Thyroid gland (tissue), 4 donors: ENCODE measurements around the gene RHOV. TPM values are rescaled to one million over a fixed set of nuclear protein-coding genes. Genes with fewer than 3 reads are reported as not detected.

Source experiments
- DNase-seq, 2 donors: peaks; one replicate each; pipeline ENCODE4 v3.0.0-alpha.2; 2019
- H3K27ac ChIP-seq, 3 donors: fragments of 200-600 bp; sonication (generic); 1 replicate in 2 of 3; 2 replicates in 1 of 3; pipeline ENCODE4 v1.5.1; 2016 to 2019; ENCODE audit warnings: mild to moderate bottlenecking in 1 of 3, moderate library complexity in 1 of 3
- H3K27me3 ChIP-seq: fragments of 200-600 bp; sonication (generic); one replicate; pipeline ENCODE4 v1.5.1; 2019
- H3K36me3 ChIP-seq, 2 donors: fragments of 200-600 bp; sonication (generic); one replicate each; pipeline ENCODE4 v1.5.1; 2016 to 2019
- H3K4me1 ChIP-seq, 2 donors: fragments of 200-600 bp; sonication (generic); one replicate each; pipeline ENCODE4 v1.5.1; 2017 to 2019
- H3K4me3 ChIP-seq, 3 donors: fragments of 200-600 bp; sonication (generic); replicated peaks in 1 of 3; 1 replicate in 2 of 3; 2 replicates in 1 of 3; pipeline ENCODE4 v1.5.1; 2016; ENCODE audit warnings: mild to moderate bottlenecking in 1 of 3
- H3K9me3 ChIP-seq: fragments of 200-600 bp; sonication (generic); one replicate; pipeline ENCODE4 v1.5.1; 2017
- POLR2A ChIP-seq, 2 donors: fragments of 450-650 bp; IDR thresholded peaks; one replicate each; pipeline ENCODE4 v1.6.1; 2017; ENCODE audit warnings: antibody characterized with exemption in 2 of 2, mild to moderate bottlenecking in 2 of 2, moderate library complexity in 1 of 2
- WGBS, 2 donors: methylation state at CpG; one replicate each; pipeline ENCODE4 v1.1.5; 2017; 5-methylcytosine and 5-hydroxymethylcytosine counted together
- intact Hi-C: fragments of 100-400 bp; cut with DNase I; formaldehyde crosslinking; loops from one replicate; pipeline ENCODE4 v1.15.1; 2023
- total RNA-seq, 4 donors: library from RNA; depleted of rRNA; stranded (reverse); fragments of >200 nt; gene quantifications; one replicate each; pipeline ENCODE4 v1.2.3, GENCODE V29; 2016
- TF ChIP-seq, protein P1 (sequence below), 6 experiments: fragments of 200-600 bp in 3 of 6; fragments of 450-650 bp in 3 of 6; sonication (generic) in 3 of 6; IDR thresholded peaks; one replicate each; pipeline ENCODE4 v1.5.1; 2016 to 2019; ENCODE audit warnings: antibody characterized with exemption in 6 of 6, mild to moderate bottlenecking in 2 of 6, inconsistent platforms in 1 of 6, moderate library complexity in 1 of 6

RHOV gene
- total RNA-seq, 4 donors from 2014 or later: 0.29 TPM; not detected in 3

DNA sequence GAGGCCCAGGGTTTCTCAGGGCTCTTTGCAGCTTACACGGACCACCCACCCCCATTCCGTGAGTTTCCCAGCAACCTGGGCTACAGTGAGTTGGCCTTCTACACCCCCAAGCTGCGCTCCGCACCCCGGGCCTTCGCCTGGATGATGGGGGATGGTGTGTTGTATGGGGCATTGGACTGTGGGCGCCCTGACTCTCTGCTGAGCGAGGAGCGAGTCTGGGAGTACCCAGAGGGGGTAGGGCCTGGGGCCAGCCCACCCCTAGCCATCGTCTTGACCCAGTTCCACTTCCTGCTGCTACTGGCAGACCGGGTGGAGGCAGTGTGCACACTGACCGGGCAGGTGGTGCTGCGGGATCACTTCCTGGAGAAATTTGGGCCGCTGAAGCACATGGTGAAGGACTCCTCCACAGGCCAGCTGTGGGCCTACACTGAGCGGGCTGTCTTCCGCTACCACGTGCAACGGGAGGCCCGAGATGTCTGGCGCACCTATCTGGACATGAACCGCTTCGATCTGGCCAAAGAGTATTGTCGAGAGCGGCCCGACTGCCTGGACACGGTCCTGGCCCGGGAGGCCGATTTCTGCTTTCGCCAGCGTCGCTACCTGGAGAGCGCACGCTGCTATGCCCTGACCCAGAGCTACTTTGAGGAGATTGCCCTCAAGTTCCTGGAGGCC, 25.6 kb upstream of the RHOV start:
- no peaks in the 10 kb centered on the region for H3K9me3 ChIP-seq
- no peaks in the 10 kb centered on the region for H3K27me3 ChIP-seq
- H3K4me3 ChIP-seq: no peak overlapping the region
- peaks cover 40 to 41% of the 10 kb centered on the region in 2 donors for H3K36me3 ChIP-seq
- TF ChIP-seq, protein P1, sequence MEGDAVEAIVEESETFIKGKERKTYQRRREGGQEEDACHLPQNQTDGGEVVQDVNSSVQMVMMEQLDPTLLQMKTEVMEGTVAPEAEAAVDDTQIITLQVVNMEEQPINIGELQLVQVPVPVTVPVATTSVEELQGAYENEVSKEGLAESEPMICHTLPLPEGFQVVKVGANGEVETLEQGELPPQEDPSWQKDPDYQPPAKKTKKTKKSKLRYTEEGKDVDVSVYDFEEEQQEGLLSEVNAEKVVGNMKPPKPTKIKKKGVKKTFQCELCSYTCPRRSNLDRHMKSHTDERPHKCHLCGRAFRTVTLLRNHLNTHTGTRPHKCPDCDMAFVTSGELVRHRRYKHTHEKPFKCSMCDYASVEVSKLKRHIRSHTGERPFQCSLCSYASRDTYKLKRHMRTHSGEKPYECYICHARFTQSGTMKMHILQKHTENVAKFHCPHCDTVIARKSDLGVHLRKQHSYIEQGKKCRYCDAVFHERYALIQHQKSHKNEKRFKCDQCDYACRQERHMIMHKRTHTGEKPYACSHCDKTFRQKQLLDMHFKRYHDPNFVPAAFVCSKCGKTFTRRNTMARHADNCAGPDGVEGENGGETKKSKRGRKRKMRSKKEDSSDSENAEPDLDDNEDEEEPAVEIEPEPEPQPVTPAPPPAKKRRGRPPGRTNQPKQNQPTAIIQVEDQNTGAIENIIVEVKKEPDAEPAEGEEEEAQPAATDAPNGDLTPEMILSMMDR (IDR thresholded peaks at IDR 0.05): no peak
- no peak for TF ChIP-seq POLR2A (IDR thresholded peaks at IDR 0.05)
- peaks cover 13 to 14% of the 10 kb centered on the region in 2 donors for H3K4me1 ChIP-seq
- 93% methylated on average over 23 to 31 of the region's 33 CpGs for WGBS, 2 donors
- no peak overlapping the region for H3K27ac ChIP-seq
- no peak for DNase-seq
- intact Hi-C loops: loop anchor here (10.0 kb wide), 2 partner anchors 135 to 305 kb away; partner anchors contain the start of genes C15orf62, GCHFR and KNL1

DNA sequence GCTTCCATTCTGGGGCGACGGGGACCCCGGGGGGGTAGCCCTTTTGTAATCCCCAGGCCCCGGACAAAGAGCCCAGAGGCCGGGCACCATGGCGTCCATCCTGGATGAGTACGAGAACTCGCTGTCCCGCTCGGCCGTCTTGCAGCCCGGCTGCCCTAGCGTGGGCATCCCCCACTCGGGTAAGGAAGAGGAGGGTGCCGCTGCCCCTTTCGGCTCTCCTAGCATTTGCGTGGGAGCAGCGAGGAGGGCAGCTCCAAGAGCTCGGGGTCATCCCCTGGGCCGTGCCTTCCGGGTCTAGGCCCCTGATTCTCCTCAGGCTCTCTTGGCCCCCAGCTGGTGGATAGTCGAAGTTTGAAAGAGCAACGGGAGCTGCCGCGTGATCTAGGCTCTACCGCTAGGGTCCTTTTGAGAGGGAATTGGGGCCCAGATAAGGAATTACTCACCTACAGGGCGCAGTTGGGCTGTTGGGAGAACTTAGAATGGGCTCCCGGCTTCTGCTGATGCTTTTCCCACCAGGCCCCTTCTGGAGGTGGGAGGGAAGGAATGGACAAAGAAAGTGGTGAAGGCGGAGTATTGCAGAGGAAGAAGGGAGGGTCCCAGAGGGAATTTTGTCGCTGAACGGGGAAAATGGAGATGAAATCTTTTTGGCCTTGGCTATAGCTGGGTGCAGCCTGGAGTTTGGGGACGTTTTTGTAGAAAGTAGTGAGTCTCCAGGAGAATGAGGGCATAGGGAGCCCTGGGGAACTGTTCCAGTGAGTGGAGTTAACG, 20.8 kb upstream of the RHOV start:
- Histone ChIP-seq H3K4me3 (peak overlapping the region; percentile 68 to 96 (median 74)), H3K4me1 (peaks cover 11 to 15% of the 10 kb centered on the region in 2 donors), H3K36me3 (peaks cover 15 to 18% of the 10 kb centered on the region in 2 donors), H3K9me3 (no peaks in the 10 kb centered on the region), H3K27ac (peak overlapping the region; percentile 78 to 89 (median 84)), H3K27me3 (no peaks in the 10 kb centered on the region)
- intact Hi-C loops: loop anchor here (10.0 kb wide), 2 partner anchors 130 to 300 kb away; partner anchors contain the start of genes C15orf62, GCHFR and KNL1
- TF ChIP-seq POLR2A (IDR thresholded peaks at IDR 0.05): no peak
- TF ChIP-seq, protein P1 (IDR thresholded peaks at IDR 0.05): peak in 5 of 6 experiments; percentile 22 to 52 (median 39)
- WGBS, 2 donors: 2 to 4% methylated on average over 9 to 24 of the region's 33 CpGs
- peak; percentile 49 to 58 for DNase-seq

DNA sequence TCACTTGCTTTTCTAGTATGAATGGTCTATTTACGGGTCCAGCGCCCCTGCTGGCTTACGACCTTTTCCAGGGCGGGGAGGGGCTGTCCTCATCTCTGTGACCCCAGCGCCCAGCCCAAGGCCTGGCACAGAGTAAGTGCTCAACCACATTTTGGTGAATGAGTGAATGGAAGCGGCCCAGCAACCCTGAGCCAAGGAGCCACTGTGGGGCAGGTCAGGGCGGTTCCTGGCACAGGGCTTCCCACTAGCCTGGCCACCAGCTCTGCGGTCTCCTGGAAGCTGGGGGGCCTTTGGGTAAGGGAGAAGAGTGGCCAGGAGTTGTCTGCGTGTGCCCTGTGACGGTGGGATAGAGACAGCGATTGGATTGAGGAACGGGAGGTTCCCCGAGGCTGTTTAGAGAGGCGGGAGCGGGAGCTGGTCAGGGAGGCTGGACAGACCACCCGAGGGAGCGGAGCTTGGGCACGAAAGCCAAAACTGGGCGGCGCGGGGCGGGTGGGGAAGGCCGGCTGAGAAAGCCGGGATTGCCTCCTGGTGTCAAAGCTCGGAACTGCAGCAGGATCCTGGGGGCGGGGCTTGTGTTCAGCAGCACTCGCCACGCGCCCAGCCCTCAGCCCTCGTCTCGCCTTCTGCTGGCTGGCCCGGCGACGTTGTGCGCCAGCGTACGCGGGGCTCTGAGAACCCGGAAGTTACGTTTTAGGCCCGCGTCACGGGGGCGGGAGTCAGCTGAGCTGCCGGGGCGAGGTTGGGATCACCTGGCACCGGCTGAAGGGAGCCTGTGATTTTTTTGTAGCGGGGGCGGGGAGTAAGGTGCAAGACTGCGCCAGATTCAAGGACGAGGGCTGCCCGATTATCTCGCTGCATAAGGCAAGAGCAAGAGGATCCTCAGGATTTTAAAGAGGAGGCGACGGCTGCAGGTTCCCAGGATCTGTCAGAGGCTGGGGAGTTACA, 20.0 kb upstream of the RHOV start, which contains the start of gene VPS18:
Gene VPS18 (plus strand): TSS at position 718 of the 948 bp plus-strand sequence. CDS start 319 bp downstream, outside the sequence.
- H3K27me3 ChIP-seq: no peaks in the 10 kb centered on the region
- H3K4me1 ChIP-seq: peaks cover 11 to 15% of the 10 kb centered on the region in 2 donors
- no peaks in the 10 kb centered on the region for H3K9me3 ChIP-seq
- TF ChIP-seq, protein P1 (IDR thresholded peaks at IDR 0.05): peak; percentile 92 to 99 (median 96)
- peak in 1 of 2 donors; percentile 88 for TF ChIP-seq POLR2A (IDR thresholded peaks at IDR 0.05)
- H3K4me3 ChIP-seq: peak within 1 kb of the TSS; percentile 68 to 96 (median 74)
- DNase-seq: peak; percentile 99
- 3 to 5% methylated on average over 23 to 38 of the region's 55 CpGs for WGBS, 2 donors
- H3K27ac ChIP-seq: peak within 1 kb of the TSS; percentile 78 to 89 (median 84)
- peaks cover 6 to 9% of the 10 kb centered on the region in 2 donors for H3K36me3 ChIP-seq
- intact Hi-C loops: loop anchor here (2.0 to 10.0 kb wide), 3 partner anchors 37 to 299 kb away; partner anchors contain the start of genes C15orf62, GCHFR and KNL1

DNA sequence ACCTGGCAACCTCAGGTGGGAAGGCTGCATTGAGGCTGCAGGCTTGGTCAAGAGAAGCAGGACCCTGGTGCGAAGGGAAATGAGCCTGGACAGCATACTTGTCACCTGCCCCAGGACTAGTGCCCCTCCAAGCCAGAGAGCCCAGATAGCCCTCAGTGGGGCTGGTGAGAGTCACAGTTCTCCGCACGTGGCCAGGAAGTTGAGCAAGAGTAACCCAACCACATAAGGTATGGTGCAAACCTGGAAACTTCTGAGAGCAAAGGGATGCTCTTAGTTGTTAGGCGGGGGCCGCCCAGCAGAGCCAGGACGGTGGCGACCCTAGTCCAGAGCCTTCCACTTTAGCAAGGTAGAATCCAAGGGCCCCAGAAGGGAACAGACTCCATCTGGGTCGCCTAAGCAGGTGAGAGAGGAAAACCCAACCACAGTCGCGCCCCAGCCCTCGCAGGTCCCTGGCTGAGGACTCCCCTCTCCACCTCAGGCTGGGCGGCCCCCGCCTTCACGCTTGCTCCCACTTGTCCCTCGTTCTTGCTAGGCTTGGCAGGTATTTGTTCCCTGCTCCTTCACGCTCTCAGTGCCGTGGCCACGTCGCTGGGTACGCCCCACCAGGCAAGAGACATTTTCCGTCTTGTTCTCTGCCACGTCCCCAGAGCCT, 19.1 kb upstream of the RHOV start:
- no peak for DNase-seq
- Histone ChIP-seq H3K9me3 (no peaks in the 10 kb centered on the region), H3K4me1 (peaks cover 11 to 15% of the 10 kb centered on the region in 2 donors), H3K36me3 (peaks cover 2 to 5% of the 10 kb centered on the region in 2 donors), H3K27me3 (no peaks in the 10 kb centered on the region), H3K4me3 (no peak overlapping the region), H3K27ac (no peak overlapping the region)
- intact Hi-C loops: loop anchor here (2.0 to 10.0 kb wide), 3 partner anchors 36 to 298 kb away; partner anchors contain the start of genes C15orf62, GCHFR and KNL1
- 78 to 82% methylated on average over 21 to 22 of the region's 22 CpGs for WGBS, 2 donors
- TF ChIP-seq, protein P1 (IDR thresholded peaks at IDR 0.05): no peak
- TF ChIP-seq POLR2A (IDR thresholded peaks at IDR 0.05): no peak
